GM12874 (cell line): ENCODE results near the gene NDUFS7.
A peak's percentile ranks its signal among the peaks of the same experiment; 100 is the strongest.

Experiments used
- TF ChIP-seq, protein P1 (sequence below): IDR thresholded peaks from 2 replicates; pipeline ENCODE4 v1.5.1; 2011; ENCODE audit warnings: low read depth, mild to moderate bottlenecking, control low read depth, low read length, moderate library complexity; ENCODE audit not compliant: insufficient read depth

Gene NDUFS7

DNA sequence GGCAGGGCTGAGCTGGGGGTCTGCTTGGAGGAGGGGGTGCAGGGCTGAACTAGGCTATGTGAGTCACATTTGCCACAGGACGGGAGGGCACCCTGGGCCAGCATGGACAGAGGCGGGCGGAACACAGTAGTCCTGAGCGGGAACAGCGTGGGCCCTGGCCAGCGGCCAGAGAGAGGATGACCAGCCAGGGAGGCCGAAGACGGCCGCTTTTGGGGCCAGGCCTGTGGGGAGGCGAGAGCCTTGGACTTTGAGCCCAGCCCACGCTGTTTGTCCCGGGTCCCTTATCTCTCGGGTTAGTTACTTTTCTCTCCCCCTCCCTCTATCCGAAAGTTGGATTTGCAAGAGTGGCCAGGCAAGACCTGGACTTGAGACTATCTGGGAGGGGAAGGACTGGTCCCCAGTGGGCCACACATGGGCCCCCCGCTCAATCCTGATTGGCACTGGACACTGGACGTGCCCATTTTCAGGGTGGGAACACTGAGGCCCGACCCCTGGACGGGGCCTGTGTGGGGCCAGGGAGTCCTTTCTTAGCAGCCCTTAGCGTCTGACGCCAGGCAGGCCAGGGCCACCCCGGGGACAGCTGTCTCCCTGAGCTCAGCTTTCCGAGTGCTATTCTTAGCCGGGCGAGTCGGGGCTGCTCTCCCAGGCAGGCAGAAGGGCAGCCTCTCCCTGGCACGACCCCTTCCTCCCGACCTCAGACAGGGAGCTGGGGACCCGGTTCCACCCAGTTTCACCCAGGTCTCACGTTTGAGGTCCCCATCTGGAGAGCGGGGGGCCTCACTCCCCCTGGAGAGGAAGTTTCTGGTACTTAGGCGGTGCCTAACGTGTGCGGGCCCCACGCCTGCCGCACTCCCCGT lies 16.8 kb downstream of the NDUFS7 start:
- TF ChIP-seq, protein P1, sequence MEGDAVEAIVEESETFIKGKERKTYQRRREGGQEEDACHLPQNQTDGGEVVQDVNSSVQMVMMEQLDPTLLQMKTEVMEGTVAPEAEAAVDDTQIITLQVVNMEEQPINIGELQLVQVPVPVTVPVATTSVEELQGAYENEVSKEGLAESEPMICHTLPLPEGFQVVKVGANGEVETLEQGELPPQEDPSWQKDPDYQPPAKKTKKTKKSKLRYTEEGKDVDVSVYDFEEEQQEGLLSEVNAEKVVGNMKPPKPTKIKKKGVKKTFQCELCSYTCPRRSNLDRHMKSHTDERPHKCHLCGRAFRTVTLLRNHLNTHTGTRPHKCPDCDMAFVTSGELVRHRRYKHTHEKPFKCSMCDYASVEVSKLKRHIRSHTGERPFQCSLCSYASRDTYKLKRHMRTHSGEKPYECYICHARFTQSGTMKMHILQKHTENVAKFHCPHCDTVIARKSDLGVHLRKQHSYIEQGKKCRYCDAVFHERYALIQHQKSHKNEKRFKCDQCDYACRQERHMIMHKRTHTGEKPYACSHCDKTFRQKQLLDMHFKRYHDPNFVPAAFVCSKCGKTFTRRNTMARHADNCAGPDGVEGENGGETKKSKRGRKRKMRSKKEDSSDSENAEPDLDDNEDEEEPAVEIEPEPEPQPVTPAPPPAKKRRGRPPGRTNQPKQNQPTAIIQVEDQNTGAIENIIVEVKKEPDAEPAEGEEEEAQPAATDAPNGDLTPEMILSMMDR, result no peak

DNA sequence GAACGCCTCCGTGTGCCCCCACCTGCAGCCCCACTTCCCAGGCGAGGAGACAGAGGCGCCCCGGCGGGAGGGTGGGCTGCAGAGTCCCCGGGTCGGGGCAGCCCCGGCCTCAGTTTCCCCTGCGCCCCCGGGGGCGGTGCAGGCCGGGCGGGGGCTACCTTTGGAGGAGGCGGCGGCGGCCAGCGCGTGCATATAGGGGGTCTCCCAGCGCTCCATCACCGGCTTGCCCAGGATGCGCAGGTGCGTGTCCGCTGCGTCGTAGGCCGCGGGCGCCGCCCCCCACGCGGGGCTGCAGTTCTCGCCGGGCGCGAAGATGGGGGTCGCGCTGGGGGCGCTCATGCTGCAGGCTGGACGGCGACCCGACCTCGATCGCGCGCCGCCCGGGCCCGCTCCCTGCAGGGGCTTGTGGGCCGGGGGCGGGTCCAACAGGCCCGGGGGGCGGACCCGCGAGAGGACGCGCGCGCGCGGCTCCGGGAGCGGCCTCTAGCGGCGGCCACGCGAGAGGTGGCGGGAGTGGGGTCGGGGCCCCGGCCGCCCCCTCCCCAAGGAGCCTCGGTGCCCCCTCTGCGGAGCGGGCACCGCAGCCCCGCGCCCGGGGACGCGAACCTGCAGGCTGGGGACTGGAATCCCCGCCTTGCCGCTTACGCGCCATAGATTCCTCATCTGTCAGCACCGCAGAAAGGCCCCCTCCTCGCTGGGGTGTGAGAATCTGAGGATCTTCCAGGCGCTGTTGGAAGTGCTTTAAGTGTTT lies 17.6 kb downstream of the NDUFS7 start, which contains the start of gene GAMT:
Gene GAMT, minus strand, starts transcription at position 405 of the 751 bp plus-strand sequence. Its CDS starts 66 bp downstream, at position 339.
- TF ChIP-seq, protein P1, result peak; percentile 68

DNA sequence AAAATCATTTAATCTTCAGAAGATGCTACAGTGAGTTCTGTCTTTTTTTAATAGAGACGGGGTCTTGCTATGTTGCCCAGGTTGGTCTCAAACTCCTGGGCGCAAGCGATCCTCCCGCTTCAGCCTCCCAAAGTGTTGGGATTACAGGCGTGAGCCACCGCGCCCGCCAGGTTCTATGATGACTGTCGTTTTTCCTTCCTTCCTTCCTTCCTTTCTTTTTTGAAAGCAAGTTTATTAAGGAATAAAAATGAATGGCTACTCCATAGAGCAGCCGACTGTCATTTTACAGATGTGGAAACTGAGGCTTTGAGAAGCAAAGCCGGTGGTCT lies 18.1 kb downstream of the NDUFS7 start:
- TF ChIP-seq, protein P1, result no peak

GRCh38 chr19:1402411-1403070 lies 18.8 kb downstream of the NDUFS7 start:
- TF ChIP-seq, protein P1, result no peak

- TF ChIP-seq, protein P1, result peak; percentile 37
Observed at GRCh38 chr19:1406774-1407527, 23.2 kb downstream of the NDUFS7 start.

- TF ChIP-seq, protein P1, result no peak
Observed at GRCh38 chr19:1407528-1408299, 24.0 kb downstream of the NDUFS7 start, which contains the start of gene DAZAP1. TSS of gene DAZAP1 (plus strand) at chr19:1407586. CDS start at chr19:1407774, 188 bp downstream.
